ENCODE results near the gene KIR3DL2.
"Not testable (repeated sequence)": the region's sequence is repeated elsewhere in the genome, so short reads cannot be mapped to it uniquely, and the experiment has no call there.

The KIR3DL2 gene

GRCh38 chr19:54873990-54874389 lies 23.7 kb downstream of the KIR3DL2 start, which contains the start of gene FCAR:
TSS of gene FCAR (plus strand) at chr19:54874235. CDS start at chr19:54874290, 55 bp downstream.
- DNase-seq: no peak

DNA sequence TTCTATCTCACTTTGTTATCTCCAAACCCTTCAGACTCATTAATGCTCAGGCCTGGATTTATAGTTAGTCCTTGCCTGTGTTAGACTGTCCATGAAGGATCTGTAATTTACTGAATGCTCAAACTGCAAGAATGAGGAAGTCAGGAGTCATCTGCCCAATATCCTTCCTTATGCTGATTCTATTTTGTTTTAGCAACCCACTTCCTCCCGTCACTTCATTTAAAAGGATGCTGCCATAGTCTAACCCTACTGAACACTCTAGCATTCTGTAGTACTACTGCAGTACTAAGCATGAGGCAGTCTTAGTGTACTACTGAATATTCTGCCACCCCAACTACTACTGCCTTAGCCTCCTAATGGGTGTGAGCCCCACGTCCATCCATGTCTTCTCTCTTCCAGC lies 25.3 kb downstream of the KIR3DL2 start:
- DNase-seq: no peak

DNA sequence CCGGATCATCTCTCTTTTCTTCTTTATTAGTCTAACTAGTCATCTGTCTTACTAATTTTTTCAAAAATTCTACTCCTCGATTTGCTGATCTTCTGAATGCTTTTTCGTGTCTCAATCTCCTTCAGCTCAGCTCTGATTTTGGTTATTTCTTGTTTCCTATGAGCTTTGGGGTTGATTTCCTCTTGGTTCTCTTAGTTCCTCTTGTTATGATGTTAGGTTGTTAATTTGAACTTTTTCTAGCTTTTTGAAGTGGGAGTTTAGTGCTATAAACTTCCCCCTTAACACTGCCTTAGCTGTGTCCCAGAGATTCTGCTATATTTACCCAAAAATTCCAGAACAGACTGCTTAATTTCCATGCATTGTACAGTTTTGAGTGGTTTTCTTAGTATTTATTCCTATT lies 27.2 kb downstream of the KIR3DL2 start:
- no peak for DNase-seq

DNA sequence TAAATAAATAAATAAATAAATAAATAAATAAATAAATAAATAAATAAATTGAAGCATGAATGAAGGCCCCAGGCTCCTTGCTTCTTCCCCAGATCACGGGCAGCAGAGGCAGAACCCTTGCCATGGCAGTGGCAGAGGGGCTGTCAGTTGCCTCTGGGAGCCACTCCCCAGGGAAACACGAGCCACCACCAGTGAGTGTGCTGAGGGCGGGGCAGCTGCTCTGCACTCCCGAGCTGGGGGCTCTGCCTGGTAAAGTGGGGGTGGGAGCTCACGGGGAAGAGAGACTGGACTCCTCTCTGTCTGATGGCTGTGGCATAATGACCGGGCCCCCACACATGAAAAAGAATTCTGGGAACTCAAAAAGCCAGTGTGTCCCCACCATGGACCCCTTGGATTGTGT lies 31.6 kb downstream of the KIR3DL2 start:
- no peak for DNase-seq

- no peak for DNase-seq
These were observed 32.5 kb downstream of the KIR3DL2 start for GRCh38 chr19:54882758-54883157.

DNA sequence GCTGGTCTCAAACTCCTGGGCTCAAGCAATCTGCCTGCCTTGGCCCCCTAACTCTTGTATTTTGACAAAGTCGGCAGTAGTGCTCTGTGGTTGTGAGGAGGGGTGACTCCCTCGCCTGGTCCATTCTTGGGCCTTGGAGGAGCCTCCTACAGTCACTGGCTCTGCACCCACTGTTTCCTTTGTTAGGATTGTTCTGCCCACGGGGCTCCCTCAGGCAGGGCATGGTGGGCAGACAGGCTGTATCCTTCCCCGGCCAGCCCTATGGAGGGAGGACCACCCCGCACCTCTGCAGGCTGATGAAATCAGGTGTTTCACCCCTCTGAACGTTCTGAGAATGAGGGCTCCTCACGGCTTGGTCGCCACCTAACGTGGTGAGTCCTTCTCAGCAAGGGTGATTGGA lies 33.0 kb downstream of the KIR3DL2 start:
- DNase-seq: no peak

- DNase-seq: no peak
These were observed 38.0 kb downstream of the KIR3DL2 start for GRCh38 chr19:54888239-54888638.

- DNase-seq: no peak
These were observed 39.3 kb downstream of the KIR3DL2 start for GRCh38 chr19:54889566-54889965.

- no peak for DNase-seq
These were observed 43.2 kb downstream of the KIR3DL2 start for GRCh38 chr19:54893406-54893805.

GRCh38 chr19:54894106-54894505 lies 43.9 kb downstream of the KIR3DL2 start:
- not testable (repeated sequence) for DNase-seq

DNA sequence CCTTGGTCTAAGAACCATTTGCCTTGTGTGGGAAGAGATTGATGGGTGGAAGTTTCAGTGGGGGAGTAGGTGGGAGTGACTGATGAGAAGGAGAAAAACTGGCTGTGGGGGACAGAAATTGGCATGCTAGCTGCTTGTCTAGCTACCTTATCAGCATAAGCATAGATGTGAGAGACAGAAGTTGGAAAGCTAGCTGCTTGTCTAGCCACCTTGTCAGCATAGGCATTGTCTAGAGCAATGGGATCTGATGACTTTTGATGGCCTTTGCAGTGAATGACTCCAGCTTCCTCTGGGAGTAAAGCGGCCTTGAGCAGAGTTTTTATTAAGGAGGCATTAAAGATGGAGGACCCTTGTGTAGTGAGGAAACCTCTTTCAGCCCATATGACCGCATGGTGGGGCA lies 45.8 kb downstream of the KIR3DL2 start:
- no peak for DNase-seq

DNA sequence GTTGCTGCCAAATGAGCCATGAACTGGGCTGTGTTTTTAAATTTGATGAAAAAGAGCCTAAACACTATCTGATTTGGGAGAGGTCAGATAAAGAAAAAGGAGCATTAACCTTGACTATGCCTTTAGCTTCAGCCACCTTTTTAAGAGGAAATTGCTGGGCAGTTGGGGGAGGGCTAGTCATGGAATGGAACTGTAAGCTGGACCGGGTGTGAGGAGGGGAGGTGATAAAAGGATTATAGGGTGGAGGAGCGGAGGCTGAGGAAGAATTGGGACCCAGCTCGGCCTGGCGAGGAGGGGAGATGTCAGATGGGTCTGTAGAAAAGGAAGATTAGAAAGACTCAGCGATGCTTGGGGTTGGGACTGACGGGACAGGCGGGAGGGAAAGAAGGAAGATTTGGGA lies 48.4 kb downstream of the KIR3DL2 start:
- DNase-seq: not testable (repeated sequence)

DNA sequence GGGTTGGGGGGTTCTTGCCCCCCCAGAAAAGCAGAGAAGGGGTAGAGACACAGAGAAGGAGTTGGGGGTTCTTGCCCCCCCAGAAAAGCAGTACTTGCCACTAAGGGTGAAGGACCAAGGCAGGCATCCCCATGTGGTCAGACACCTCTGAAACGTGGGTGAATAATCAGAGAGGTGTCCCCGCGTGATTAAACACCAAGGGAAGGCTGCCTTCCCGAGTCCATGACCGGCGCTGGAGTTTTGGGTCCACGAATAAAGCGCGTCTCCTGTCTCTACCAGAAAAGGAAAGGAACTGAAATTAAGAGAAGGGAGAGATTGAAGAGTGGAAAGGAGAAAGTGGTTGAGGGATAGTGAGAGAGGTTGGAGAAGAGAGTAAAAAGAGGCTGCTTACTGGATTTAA lies 49.4 kb downstream of the KIR3DL2 start:
- DNase-seq: not testable (repeated sequence)

DNA sequence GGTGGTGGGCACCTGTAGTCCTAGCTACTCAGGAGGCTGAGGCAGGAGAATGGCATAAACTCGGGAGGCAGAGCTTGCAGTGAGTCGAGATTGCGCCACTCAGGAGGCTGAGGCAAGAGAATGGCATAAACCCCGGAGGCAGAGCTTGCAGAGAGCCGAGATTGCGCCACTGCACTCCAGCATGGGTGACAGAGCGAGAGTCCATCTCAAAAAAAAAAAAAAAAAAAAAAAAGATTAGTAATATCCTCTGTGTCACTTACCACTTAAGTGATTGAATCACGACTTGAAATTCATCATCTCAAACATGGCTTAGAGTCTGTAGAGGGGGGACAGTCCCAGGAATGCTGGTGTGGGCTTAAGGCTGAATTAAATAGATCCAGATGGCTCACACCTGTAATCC lies 50.9 kb downstream of the KIR3DL2 start:
- not testable (repeated sequence) for DNase-seq

DNA sequence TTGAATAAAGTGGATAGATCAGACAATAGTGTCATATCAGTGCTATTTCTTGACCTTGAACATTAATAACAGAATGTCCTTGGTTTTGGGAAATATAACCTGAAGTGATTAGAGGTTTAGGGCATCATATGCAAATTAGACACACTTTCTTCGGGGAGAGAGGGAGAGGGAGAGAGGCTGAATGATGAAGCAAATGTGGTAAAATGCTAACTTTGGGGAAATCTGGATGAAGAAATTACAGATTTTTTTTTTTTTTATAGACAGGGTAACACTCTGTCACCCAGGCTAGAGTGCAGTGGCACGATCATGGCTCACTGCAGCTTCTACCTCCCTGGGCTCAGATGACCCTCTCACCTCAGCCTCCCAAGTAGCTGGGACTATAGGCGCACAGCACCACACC lies 51.8 kb downstream of the KIR3DL2 start:
- no peak for DNase-seq

- DNase-seq: no peak
These were observed 53.1 kb downstream of the KIR3DL2 start for GRCh38 chr19:54903303-54903702.

DNA sequence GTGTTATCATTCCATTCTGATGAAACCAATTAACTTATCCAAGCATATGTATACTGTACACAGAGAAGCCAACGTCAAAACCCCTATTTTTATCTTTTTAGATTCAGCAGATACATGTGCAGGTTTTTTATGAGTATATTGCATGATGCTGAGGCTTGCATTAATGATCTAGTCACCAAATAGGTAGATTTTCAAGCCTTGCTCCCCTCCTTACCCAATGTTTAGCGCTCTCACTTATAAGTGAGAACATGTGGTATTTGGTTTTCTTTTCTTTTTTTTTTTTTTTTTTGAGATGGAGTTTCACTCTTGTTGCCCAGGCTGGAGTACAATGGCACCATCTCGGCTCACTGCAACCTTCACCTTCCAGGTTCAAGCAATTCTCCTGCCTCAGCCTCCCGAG lies 54.0 kb downstream of the KIR3DL2 start:
- not testable (repeated sequence) for DNase-seq

DNA sequence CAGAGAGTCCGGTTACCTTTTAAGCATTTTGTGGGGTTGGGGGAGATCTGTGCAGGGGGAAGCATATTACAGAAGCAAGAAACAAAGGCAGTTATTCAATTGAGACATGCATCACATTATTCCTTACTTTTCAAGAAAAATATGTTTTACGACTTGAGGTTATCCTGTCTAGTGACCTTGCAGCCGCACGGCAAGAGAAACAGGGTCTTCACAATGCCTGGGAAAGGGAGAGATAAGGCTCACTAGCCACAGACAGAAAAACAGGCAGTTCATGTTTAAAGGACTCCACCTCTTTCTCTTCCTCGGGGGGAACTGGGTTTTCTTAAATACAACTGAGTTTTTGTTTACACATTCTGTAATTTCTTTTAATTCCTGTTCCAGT lies 55.2 kb downstream of the KIR3DL2 start:
- no peak for DNase-seq

DNA sequence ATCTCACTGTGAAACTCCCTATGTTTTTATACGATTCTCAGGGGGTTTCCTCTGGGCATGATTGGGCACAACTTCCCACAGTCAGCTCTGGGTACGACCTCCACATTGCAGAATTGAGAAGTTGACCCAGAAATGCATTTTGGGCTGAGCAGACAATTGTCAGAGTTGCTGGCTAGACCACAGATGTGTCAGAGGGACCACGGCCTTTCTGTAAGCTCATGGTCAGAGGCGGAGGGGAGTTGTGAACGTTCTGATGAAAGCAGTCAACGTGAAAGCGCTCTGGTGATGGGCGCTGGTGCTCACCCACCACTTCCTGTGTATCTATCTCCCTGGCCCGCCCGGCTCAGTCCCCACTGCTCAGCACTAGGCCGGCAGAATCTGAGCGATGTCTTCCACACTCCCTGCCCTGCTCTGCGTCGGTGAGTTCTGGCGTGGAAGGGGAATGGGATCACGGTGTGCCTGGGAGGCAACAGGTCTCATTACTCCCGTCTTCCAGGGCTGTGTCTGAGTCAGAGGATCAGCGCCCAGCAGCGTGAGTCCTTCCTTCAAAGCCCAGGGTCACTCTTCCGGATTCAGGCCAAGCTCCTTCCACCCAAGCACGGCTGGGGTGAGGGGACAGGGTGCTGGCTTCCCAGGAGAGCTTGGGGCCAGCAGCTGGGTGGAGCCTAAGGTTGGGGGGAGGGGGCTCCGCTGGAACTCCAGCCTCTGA lies 55.7 kb downstream of the KIR3DL2 start, which contains the start of gene NCR1:
NCR1 (plus strand) TSS at position 346 of the 709 bp plus-strand sequence; CDS start at position 386, 40 bp downstream.
- no peak for DNase-seq

- DNase-seq: no peak
These were observed 56.6 kb downstream of the KIR3DL2 start for GRCh38 chr19:54906819-54907218.

DNA sequence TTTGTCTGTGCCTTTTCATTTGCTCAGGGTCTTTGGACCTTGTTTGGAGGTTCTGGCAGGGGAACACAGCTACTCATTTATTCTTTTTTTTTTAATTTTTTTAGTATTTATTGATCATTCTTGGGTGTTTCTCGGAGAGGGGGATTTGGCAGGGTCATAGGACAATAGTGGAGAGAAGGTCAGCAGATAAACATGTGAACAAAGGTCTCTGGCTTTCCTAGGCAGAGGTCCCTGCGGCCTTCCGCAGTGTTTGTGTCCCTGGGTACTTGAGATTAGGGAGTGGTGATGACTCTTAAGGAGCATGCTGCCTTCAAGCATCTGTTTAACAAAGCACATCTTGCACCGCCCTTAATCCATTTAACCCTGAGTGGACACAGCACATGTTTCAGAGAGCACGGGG lies 57.7 kb downstream of the KIR3DL2 start:
- DNase-seq: not testable (repeated sequence)
